ENCODE measurements around the gene CHST14. TPM values are rescaled to one million over a fixed set of nuclear protein-coding genes. Genes with fewer than 3 reads are reported as not detected.
A peak's percentile ranks its signal among the peaks of the same experiment; 100 is the strongest.

CHST14 gene
- total RNA-seq, 2 experiments from 2014 or later, result 14.3 to 14.6 TPM

DNA sequence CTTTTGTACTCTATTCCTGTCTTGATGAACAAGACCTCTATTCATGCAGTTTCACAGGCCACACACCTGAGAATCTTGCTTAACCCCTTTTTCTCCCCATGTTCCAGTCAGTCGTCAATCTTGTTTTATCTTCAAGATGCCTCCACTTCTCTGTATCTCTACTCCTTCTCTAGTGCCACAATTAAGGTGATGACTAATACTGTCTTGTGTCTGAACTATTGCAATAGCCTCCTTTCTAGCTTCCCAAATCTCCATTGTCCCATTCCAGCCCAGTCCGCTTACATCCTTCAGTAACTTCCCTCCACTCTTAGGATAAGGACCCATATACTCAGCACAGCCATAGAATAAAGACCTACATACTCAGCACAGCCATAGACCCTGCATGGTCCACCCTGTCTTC lies 24.7 kb downstream of the CHST14 start:
- Mint-ChIP-seq H3K27ac (no peak overlapping the region), H3K9me3 (no peaks in the 10 kb centered on the region)
- CTCF ChIA-PET, result no interaction called here

DNA sequence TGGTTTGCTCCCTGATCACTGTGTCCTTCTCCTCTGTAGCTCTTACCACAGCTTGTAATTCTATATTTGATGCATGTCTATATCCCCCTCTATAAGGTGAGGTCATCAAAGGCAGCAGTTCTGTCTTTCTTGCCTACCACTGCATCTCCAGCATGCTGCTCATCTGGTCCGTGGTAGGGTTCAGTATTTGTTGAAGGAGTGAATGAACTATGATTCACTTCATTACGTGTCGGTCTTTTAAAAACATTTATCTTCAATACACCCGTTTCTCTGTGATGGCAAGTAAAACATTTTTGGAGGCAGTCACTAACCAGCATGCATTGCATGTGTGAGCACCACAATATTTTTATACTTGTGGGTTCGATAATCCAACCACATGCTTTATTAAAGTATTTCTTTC lies 27.6 kb downstream of the CHST14 start:
- H3K4me3 Mint-ChIP-seq, result no peak overlapping the region
- ChIA-PET POLR2A (no interaction called here), CTCF (no interaction called here)
- no peak for DNase-seq
- peaks cover 12% of the 10 kb centered on the region for H3K4me1 Mint-ChIP-seq
- H3K27ac Mint-ChIP-seq, result no peak overlapping the region
- peaks cover 19% of the 10 kb centered on the region for H3K27me3 Mint-ChIP-seq
- H3K36me3 Mint-ChIP-seq (ENCODE audit: low read depth), result no peaks in the 10 kb centered on the region
- no peaks in the 10 kb centered on the region for H3K9me3 Mint-ChIP-seq

More for the DNA sequence above, 24.7 kb downstream of the CHST14 start:
- H3K36me3 Mint-ChIP-seq (ENCODE audit: low read depth), result no peaks in the 10 kb centered on the region
- H3K4me1 Mint-ChIP-seq, result peaks cover 20% of the 10 kb centered on the region
- H3K27me3 Mint-ChIP-seq, result peaks cover 6% of the 10 kb centered on the region
- POLR2A ChIA-PET, result no interaction called here
- DNase-seq, result no peak
- no peak overlapping the region for H3K4me3 Mint-ChIP-seq

DNA sequence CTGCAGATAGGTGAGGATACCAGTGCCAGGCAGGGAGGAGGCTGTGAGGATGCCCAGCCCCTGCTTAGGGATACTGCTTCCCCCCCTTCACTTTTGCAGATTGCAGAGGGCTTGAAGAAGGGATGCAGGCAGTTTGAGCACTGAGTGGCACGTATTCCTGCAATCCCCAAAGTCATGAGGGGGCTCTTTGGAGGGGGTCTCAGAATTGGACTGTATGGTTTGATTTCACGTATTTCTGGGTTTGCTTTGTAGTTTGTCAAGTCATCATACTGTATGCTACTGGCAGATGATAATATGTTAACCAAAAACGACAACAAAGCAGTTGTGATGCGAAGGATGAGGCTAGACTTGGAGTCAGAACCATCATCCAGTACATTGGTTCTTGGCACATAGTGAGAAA lies 28.1 kb downstream of the CHST14 start:
- no peak overlapping the region for H3K27ac Mint-ChIP-seq
- peaks cover 8% of the 10 kb centered on the region for H3K4me1 Mint-ChIP-seq
- peaks cover 23% of the 10 kb centered on the region for H3K27me3 Mint-ChIP-seq
- no peaks in the 10 kb centered on the region for H3K36me3 Mint-ChIP-seq (ENCODE audit: low read depth)
- H3K4me3 Mint-ChIP-seq, result no peak overlapping the region
- ChIA-PET CTCF (no interaction called here), POLR2A (no interaction called here)
- no peak for DNase-seq
- no peaks in the 10 kb centered on the region for H3K9me3 Mint-ChIP-seq

DNA sequence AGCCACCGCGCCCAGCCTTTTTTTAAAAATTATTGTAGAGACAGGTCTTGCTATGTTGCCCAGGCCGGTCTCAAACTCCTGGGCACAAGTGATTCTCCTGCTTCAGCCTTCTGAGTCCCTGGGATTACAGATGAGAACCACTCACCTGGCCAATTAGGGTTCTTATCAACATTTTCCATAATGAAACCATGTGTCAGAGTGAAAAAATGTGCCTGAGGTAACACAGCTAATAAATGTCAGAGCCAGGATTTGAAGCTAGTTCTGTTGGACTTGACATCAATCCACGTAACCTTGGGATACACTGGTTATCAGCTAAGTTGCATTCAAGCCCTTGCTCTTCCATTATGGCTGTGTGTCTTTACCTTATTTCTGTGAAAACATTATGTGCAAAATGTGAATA lies 29.1 kb downstream of the CHST14 start:
- H3K27me3 Mint-ChIP-seq, result peaks cover 26% of the 10 kb centered on the region
- peaks cover 3% of the 10 kb centered on the region for H3K4me1 Mint-ChIP-seq
- DNase-seq, result no peak
- no peaks in the 10 kb centered on the region for H3K9me3 Mint-ChIP-seq
- POLR2A ChIA-PET, result no interaction called here
- no peak overlapping the region for H3K4me3 Mint-ChIP-seq
- no peak overlapping the region for H3K27ac Mint-ChIP-seq
- CTCF ChIA-PET, result no interaction called here
- H3K36me3 Mint-ChIP-seq (ENCODE audit: low read depth), result no peaks in the 10 kb centered on the region

DNA sequence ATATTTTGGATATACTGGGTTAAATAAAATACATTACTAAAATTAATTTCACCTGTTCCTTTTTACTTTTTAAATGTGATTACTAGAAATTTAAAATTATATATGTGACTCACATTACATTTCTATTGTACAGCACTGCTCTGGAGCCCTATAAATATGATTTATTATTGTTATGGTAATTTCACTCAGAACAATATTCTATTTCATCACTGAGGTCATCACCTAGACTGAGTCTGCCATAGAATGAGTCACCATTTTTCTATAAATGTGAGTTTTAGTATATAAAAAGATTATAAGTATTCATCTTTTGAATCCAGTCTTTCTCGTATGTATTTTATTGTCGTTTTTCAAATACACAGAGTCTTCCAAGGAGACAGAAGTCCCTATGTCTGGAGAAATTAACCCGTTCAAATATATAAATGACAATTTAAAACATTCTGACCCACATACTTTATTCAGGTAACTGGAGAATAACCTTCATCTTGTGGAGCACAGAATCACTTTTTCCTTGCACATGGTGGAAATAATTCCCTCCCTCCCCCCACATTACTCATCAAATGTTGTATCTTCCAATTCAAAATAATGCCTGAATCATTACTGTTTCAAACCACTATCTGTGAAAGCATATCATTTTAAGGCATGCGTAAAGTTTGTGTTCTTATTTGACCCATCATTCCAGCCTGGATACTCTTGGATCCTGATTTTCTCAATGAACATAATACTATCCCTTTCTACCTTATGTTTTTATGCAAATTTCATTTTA lies 30.0 kb downstream of the CHST14 start:
- Mint-ChIP-seq H3K4me3 (no peak overlapping the region), H3K27me3 (peaks cover 29% of the 10 kb centered on the region), H3K27ac (no peak overlapping the region), H3K4me1 (no peaks in the 10 kb centered on the region), H3K36me3 (ENCODE audit: low read depth) (no peaks in the 10 kb centered on the region), H3K9me3 (no peaks in the 10 kb centered on the region)
- ChIA-PET POLR2A (no interaction called here), CTCF (no interaction called here)
- no peak for DNase-seq

DNA sequence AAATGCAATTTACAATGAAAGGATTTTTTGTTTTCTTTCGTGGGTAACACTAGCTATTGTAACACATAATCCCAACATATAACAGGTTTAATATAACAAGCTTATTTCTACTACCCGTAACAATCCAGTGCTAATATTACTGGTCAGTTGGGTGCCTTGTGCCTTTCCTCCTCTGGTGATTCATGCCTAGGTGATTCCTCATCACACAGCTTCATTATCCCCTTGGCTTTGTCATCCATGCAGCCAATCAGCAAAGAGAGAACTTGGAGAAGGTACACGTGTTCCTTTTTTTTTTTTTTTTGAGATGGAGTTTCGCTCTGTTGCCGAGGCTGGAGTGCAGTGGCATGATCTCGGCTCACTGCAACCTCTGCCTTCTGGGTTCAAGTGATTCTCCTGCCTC lies 30.7 kb downstream of the CHST14 start:
- H3K4me1 Mint-ChIP-seq, result peaks cover 2% of the 10 kb centered on the region
- peaks cover 33% of the 10 kb centered on the region for H3K27me3 Mint-ChIP-seq
- no peak for DNase-seq
- H3K4me3 Mint-ChIP-seq, result no peak overlapping the region
- no peak overlapping the region for H3K27ac Mint-ChIP-seq
- ChIA-PET POLR2A (no interaction called here), CTCF (no interaction called here)
- no peaks in the 10 kb centered on the region for H3K9me3 Mint-ChIP-seq
- no peaks in the 10 kb centered on the region for H3K36me3 Mint-ChIP-seq (ENCODE audit: low read depth)

DNA sequence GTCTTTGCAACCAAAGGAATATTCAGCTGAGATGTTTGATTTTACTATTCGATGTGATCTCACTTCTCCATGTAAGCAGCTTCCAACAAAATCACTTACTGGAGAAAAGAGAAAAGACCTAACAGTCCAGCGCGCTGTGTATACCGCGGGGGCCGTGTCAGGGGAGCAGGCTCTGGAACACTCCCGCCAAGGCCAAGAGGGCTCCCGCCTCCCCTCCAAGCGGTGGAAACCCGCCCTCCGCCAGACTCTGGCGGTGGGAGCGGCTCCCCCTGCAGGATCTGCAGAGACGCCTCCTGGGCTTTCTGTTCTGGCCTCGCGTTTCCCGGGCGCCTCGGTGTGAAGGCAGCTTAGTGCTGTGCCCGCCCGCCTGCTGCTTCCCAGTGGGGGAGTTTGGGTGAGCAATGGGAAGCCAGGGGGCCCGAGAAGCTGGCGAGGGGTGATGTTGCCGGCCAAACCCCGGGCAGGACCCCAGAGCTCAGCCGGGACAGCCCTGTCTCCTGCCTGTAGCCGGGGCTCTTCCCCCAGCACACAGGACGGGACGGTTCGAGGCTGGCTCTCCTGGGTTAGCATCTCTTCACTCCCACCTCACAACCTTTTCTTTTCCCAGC lies 36.3 kb downstream of the CHST14 start:
- peaks cover 23% of the 10 kb centered on the region for H3K4me1 Mint-ChIP-seq
- ChIA-PET CTCF (interaction anchor here (0.7 to 1.9 kb wide), 4 partner anchors 17 to 67 kb away, joined by 3 to 5 read pairs (median 4); partner anchors contain the start of genes BAHD1 and CCDC32), POLR2A (no interaction called here)
- peak overlapping the region; percentile 1 for H3K4me3 Mint-ChIP-seq
- peak; percentile 66 for DNase-seq
- no peak overlapping the region for H3K27ac Mint-ChIP-seq
- H3K9me3 Mint-ChIP-seq, result no peaks in the 10 kb centered on the region
- H3K27me3 Mint-ChIP-seq, result peaks cover 58% of the 10 kb centered on the region
- H3K36me3 Mint-ChIP-seq (ENCODE audit: low read depth), result no peaks in the 10 kb centered on the region

DNA sequence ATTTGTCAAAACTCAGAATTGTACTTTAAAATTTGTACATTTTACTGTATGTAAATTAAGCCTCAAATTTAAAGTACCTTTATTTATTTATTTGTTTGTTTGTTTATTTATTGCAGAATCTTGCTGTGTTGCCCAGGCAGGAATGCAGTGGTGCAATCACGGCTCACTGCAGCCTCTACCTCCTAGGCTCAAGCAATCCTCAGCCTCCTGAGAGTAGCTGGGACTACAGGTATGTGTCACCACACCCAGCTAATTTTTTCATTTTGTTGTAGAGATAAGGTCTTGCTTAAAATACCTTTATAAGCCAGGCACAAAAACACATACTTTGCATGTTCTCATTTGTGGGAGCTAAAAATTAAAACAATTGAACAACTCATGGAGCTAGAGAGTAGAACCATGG lies 37.4 kb downstream of the CHST14 start:
- ChIA-PET CTCF (interaction anchor here (0.5 kb wide), 1 partner anchor 80 kb away, joined by 3 read pairs; no protein-coding TSS in a partner anchor), POLR2A (no interaction called here)
- Mint-ChIP-seq H3K36me3 (ENCODE audit: low read depth) (no peaks in the 10 kb centered on the region), H3K27ac (no peak overlapping the region), H3K27me3 (peaks cover 62% of the 10 kb centered on the region), H3K4me1 (peaks cover 27% of the 10 kb centered on the region), H3K9me3 (no peaks in the 10 kb centered on the region), H3K4me3 (no peak overlapping the region)
- DNase-seq, result no peak

DNA sequence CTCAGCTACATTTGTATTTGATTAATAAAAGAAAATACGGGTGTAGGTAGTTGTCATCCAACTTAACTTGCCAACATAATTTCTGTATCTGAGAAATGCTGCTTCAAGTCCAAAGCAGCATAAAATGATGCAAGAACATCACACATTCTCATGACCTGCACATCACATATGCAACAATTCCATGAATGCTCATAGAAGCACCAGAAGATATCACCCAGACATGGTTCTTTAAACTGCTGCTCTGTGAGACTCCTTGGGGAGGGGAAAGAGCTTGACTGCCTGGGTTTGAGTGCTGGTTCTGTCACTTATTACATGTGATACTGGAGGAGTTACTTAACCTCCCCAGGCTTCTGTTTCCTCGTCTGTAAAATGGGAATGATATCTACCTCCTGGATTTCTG lies 39.4 kb downstream of the CHST14 start:
- Mint-ChIP-seq H3K9me3 (no peaks in the 10 kb centered on the region), H3K27me3 (peaks cover 65% of the 10 kb centered on the region), H3K27ac (no peak overlapping the region), H3K4me1 (peaks cover 27% of the 10 kb centered on the region), H3K4me3 (no peak overlapping the region), H3K36me3 (ENCODE audit: low read depth) (no peaks in the 10 kb centered on the region)
- CTCF ChIA-PET, result no interaction called here
- DNase-seq, result no peak
- POLR2A ChIA-PET, result no interaction called here

DNA sequence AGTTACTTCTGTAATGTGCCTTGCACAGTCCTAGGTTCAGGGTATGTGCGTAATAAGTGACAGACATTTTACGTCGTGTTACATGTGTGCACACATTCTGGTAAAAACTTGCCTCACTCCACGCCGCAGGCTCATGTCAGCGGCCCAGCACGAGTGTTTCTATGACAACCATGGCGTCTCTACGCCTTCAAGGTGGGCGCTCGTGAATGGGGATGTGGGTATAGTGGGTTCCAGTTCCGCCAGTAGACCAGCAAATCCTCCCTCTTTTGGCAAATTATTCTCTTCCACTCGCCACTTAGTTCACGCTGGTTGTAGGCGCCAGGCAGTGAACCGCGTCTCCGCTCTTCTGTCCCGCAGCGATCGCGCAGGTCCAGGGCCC lies 40.3 kb downstream of the CHST14 start:
- Mint-ChIP-seq H3K4me3 (peak overlapping the region; percentile 59), H3K27me3 (peaks cover 68% of the 10 kb centered on the region), H3K4me1 (peaks cover 27% of the 10 kb centered on the region), H3K36me3 (ENCODE audit: low read depth) (no peaks in the 10 kb centered on the region), H3K9me3 (no peaks in the 10 kb centered on the region), H3K27ac (no peak overlapping the region)
- ChIA-PET CTCF (no interaction called here), POLR2A (no interaction called here)
- DNase-seq, result no peak

DNA sequence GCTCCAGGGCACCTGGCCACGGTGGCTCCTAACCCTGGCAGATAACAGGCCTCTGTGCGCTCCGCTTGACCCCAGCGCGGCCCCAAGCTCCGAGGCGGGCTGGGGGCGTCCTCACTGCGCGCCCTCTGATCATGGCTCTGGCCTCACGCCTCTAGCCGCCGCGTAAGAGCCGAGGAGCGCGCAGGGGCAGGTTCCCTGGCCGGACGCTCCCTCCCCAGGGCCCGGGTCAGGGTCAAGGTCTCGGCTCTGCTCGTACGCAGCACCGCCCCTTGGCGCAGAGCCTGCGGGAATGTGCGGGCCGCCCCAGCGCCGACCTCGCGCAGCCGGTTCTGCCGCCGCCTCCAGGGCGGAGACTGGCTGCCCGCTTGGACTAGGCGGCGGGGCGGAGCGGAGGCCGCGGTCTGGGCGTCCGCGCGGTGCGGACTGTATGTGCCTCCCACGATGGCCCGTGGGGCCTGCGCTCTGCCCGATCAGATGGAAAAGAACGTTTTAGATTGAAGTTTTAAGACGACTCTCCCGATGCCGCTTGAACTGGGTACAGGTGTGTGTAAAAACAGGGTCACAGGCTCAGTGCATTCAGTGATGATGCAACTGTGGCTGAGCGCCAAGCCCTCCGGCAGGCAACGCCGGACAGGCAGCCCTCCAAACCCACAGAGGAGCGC lies 40.8 kb downstream of the CHST14 start:
- POLR2A ChIA-PET, result no interaction called here
- Mint-ChIP-seq H3K9me3 (no peaks in the 10 kb centered on the region), H3K27me3 (peaks cover 65% of the 10 kb centered on the region), H3K4me3 (peak overlapping the region; percentile 59), H3K27ac (no peak overlapping the region), H3K4me1 (peaks cover 24% of the 10 kb centered on the region), H3K36me3 (ENCODE audit: low read depth) (no peaks in the 10 kb centered on the region)
- CTCF ChIA-PET, result no interaction called here
- DNase-seq, result no peak

DNA sequence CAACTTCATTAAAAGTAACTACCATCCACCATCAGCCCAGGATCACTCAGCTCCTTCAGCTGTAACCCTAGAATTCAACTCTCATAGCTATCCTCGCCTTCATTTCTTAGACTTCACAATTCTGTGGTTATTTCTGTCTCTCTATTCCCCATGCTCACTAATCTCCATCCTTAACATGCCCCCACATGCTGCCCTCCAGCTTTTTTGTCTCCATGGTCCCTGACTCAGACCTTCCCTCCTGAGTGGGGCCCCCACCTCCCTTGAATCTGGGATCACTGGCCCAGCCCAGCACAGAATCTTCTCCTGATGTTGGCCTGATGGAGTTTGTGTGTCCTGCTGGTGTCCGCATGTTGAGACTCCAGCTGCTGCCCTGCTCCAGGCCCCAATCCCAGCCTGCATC lies 41.7 kb downstream of the CHST14 start:
- Mint-ChIP-seq H3K9me3 (no peaks in the 10 kb centered on the region), H3K4me1 (peaks cover 17% of the 10 kb centered on the region), H3K36me3 (ENCODE audit: low read depth) (no peaks in the 10 kb centered on the region), H3K4me3 (peak overlapping the region; percentile 48), H3K27ac (no peak overlapping the region), H3K27me3 (peaks cover 60% of the 10 kb centered on the region)
- ChIA-PET CTCF (no interaction called here), POLR2A (no interaction called here)
- no peak for DNase-seq

DNA sequence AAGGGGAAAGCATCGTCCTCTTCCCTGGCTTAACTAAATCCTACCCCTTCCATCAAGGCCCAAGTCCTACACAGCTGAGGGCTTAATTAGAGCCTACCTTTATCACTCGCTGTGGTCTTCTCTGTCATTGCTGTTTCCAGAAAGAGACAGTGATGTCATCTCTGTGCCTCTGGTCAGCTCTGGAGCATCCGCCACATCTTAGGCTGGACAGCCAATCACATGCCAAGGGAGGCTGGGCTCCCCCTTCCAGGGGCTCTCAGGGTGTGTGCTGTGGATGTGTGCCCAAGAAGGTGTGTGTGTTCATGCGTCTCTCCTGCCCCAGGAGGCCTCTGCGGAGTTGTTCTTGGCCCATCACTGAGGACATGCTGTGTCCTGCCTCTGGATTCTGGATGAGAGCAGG lies 42.8 kb downstream of the CHST14 start:
- H3K27ac Mint-ChIP-seq, result no peak overlapping the region
- ChIA-PET CTCF (interaction anchor here (0.6 kb wide), 1 partner anchor 394 kb away, joined by 3 read pairs; no protein-coding TSS in a partner anchor), POLR2A (no interaction called here)
- H3K4me3 Mint-ChIP-seq, result no peak overlapping the region
- H3K9me3 Mint-ChIP-seq, result no peaks in the 10 kb centered on the region
- DNase-seq, result no peak
- H3K27me3 Mint-ChIP-seq, result peaks cover 50% of the 10 kb centered on the region
- no peaks in the 10 kb centered on the region for H3K36me3 Mint-ChIP-seq (ENCODE audit: low read depth)
- peaks cover 13% of the 10 kb centered on the region for H3K4me1 Mint-ChIP-seq
